HFFc6 (cell line): ENCODE measurements around the gene FBN3. TPM values are rescaled to one million over a fixed set of nuclear protein-coding genes. Genes with fewer than 3 reads are reported as not detected.

Experiments
- DNase-seq: peaks from one replicate; pipeline ENCODE4 v3.0.0-alpha.2; 2018
- H3K27ac Mint-ChIP-seq: 2 replicates; pipeline ENCODE4 v1.8.0; 2020; ENCODE audit warnings: mild to moderate bottlenecking, mixed read lengths
- H3K27me3 Mint-ChIP-seq: 2 replicates; pipeline ENCODE4 v1.8.0; 2021; ENCODE audit warnings: mild to moderate bottlenecking, moderate library complexity, mixed read lengths; ENCODE audit not compliant: insufficient read depth
- H3K36me3 Mint-ChIP-seq: 2 replicates; pipeline ENCODE4 v1.8.0; 2021; ENCODE audit warnings: low read depth, mixed read lengths
- H3K4me1 Mint-ChIP-seq: 2 replicates; pipeline ENCODE4 v1.8.0; 2020; ENCODE audit warnings: low read depth, mixed read lengths
- H3K4me3 Mint-ChIP-seq: 2 replicates; pipeline ENCODE4 v1.8.0; 2020; ENCODE audit warnings: mild to moderate bottlenecking, moderate library complexity, mixed read lengths
- H3K9me3 Mint-ChIP-seq: 2 replicates; pipeline ENCODE4 v1.8.0; 2020; ENCODE audit warnings: mild to moderate bottlenecking, mixed read lengths
- total RNA-seq, 6 experiments: library from RNA; stranded (reverse); fragmentation: NEBNext Ultra II Directional; extraction: Animal tissue kit (Norgen Biotek cat#: 25700); gene quantifications; 2 replicates in 1 of 6; 3 replicates in 5 of 6; pipeline ENCODE4 v1.2.3, GENCODE V29; 2021
- TF ChIP-seq, protein P1 (sequence below): fragments of 200-600 bp; sonication (generic); IDR thresholded peaks from 2 replicates; pipeline ENCODE4 v1.5.0; 2021; ENCODE audit warnings: antibody characterized with exemption, mild to moderate bottlenecking

The FBN3 gene
- total RNA-seq, 6 experiments from 2014 or later = not detected

DNA sequence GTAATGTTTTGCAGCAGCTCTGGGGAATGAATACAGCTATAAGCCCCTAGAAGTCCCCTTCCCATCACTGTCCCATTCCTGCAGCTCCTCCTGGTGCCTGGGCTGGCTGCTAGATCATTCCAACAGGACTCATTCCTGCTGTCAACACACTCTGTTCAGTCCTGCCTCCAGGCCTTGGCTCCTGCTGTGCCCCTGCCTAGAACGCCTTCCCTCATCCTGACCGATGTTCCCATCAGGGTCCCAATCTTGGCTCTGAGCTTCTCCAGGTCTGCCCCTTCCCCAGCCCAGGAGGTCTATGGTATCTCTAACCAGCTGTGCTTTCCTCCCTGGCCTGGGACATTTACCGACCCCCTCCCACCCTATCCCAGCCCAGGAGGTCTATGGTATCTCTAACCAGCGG lies 48.1 kb downstream of the FBN3 start:
- TF ChIP-seq, protein P1, sequence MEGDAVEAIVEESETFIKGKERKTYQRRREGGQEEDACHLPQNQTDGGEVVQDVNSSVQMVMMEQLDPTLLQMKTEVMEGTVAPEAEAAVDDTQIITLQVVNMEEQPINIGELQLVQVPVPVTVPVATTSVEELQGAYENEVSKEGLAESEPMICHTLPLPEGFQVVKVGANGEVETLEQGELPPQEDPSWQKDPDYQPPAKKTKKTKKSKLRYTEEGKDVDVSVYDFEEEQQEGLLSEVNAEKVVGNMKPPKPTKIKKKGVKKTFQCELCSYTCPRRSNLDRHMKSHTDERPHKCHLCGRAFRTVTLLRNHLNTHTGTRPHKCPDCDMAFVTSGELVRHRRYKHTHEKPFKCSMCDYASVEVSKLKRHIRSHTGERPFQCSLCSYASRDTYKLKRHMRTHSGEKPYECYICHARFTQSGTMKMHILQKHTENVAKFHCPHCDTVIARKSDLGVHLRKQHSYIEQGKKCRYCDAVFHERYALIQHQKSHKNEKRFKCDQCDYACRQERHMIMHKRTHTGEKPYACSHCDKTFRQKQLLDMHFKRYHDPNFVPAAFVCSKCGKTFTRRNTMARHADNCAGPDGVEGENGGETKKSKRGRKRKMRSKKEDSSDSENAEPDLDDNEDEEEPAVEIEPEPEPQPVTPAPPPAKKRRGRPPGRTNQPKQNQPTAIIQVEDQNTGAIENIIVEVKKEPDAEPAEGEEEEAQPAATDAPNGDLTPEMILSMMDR = no peak
- H3K9me3 Mint-ChIP-seq = peaks cover 18% of the 10 kb centered on the region

DNA sequence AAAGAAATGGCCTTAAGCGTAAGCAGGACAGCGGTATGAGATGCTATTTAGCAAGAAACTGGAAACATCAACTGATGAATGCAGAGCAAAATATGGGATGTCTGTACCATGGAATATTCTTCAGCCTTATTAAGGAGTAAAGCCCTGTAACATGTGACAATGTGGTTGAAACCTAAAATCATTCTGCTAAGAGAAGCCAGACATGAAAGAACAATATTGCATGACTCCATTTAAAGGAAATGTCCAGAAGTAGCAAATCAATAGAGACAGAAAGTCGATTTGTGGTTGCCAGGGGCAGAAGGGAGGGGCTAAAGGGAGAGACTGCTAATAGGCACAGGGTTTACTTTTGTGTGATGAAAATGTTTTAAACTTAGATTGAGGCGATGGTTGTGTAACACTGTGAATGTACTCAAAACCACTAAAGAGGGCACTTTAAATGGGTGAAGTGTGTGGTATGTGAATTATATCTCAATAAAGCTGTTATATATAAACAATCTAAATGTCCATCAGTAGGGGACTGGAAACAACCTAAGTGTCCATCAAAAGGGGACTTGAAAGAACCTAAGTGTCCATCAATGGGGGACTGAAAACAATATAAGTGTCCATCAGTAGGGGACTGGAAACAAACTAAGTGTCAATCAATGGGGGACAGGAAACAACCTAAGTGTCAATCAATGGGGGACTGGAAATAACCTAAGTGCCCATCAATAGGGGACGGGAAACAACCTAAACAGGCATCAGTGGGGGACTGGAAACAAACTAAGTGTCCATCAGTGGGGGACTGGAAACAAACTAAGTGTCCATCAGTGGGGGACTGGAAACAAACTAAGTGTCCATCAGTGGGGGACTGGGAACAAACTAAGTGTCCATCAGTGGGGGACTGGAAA lies 51.5 kb downstream of the FBN3 start:
- Mint-ChIP-seq H3K27me3 (peaks cover 12% of the 10 kb centered on the region), H3K27ac (no peak overlapping the region), H3K4me3 (no peak overlapping the region), H3K36me3 (no peaks in the 10 kb centered on the region), H3K4me1 (no peaks in the 10 kb centered on the region), H3K9me3 (peaks cover 45% of the 10 kb centered on the region)
- no peak for DNase-seq
- TF ChIP-seq, protein P1 = no peak

More for the DNA sequence above, 48.1 kb downstream of the FBN3 start:
- no peak for DNase-seq
- Mint-ChIP-seq H3K27ac (no peak overlapping the region), H3K27me3 (peaks cover 7% of the 10 kb centered on the region), H3K36me3 (no peaks in the 10 kb centered on the region), H3K4me1 (no peaks in the 10 kb centered on the region), H3K4me3 (no peak overlapping the region)

DNA sequence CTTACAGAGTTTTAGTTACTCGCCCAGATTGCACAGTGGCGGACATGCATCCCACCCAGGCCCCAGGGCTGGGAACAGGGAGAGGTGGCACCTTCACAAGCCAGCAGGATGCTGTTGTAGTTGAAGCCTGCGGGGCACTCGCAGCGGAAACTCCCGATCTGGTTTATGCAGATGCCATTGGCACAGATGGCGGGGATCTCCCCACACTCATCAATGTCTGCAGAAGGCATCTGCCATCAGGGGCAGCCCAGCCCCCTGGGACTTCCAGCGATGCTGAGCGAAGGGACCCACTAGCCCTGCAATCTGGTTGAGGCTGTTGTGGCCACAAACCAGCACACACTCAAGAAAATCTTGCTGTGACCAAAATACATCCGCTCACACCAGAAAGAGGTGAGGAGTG lies 52.2 kb downstream of the FBN3 start:
- H3K27ac Mint-ChIP-seq = no peak overlapping the region
- peaks cover 12% of the 10 kb centered on the region for H3K27me3 Mint-ChIP-seq
- TF ChIP-seq, protein P1 = no peak
- no peak overlapping the region for H3K4me3 Mint-ChIP-seq
- DNase-seq = no peak
- no peaks in the 10 kb centered on the region for H3K4me1 Mint-ChIP-seq
- no peaks in the 10 kb centered on the region for H3K36me3 Mint-ChIP-seq
- H3K9me3 Mint-ChIP-seq = peaks cover 45% of the 10 kb centered on the region

DNA sequence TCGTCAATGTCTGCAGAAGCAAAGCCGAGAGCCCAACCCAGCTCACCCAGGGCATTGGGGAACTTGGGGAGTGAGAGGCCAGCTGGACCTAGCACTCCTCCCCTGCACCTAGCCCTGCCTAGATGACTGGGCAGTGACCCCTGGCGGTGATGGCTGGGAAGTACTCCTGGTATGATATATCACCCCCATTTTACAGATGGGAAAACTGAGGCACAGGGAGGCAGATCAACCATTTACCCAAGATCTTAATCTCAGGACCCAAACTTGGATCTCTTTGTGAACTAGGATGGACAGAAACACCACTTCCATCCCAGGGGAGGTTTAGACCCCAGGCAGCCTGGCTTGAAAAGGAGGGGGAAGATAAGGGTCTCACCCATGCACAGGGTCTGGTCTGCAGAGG lies 53.3 kb downstream of the FBN3 start:
- Mint-ChIP-seq H3K4me3 (no peak overlapping the region), H3K4me1 (no peaks in the 10 kb centered on the region), H3K27ac (no peak overlapping the region), H3K27me3 (peaks cover 8% of the 10 kb centered on the region), H3K9me3 (peaks cover 40% of the 10 kb centered on the region), H3K36me3 (no peaks in the 10 kb centered on the region)
- no peak for DNase-seq
- TF ChIP-seq, protein P1 = peak; percentile 46

DNA sequence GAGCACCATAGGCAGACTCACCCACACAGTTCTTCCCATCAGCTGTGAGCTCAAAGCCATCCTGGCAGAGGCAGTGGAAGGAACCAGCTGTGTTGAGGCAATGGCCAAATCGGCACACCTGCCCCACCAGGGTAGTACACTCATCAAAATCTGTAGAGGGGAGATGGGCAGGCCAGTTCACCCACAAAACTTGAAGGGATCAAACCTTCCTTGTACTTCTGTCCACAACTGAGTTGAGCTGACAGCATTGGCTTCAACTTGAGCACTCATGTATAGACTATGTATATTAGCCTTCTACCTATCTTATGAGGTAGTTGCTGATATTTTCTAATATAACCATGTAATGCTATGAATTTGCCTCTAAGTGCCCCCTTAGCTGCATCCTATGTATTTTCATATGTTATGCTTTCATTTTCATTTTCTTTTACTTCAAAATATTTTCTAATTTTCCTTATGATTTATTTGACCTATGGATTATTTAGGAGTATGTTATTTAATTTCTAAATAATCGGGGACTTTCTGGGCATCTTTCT lies 54.0 kb downstream of the FBN3 start:
- Mint-ChIP-seq H3K27me3 (peaks cover 8% of the 10 kb centered on the region), H3K4me3 (no peak overlapping the region), H3K4me1 (no peaks in the 10 kb centered on the region), H3K9me3 (peaks cover 40% of the 10 kb centered on the region), H3K27ac (no peak overlapping the region), H3K36me3 (no peaks in the 10 kb centered on the region)
- TF ChIP-seq, protein P1 = no peak
- no peak for DNase-seq
